ENCODE measurements around the gene TBC1D14. TPM values are rescaled to one million over a fixed set of nuclear protein-coding genes. Genes with fewer than 3 reads are reported as not detected.

The TBC1D14 gene
- total RNA-seq, 1 experiment from 2014 or later: 50.2 TPM

GRCh38 chr4:7002336-7002735, 92.7 kb downstream of the TBC1D14 start:
- H3K4me1 ChIP-seq (ENCODE audit: insufficient read depth, low read length): no peaks in the 10 kb centered on the region; the same call in 1 of the 2 replicates
- no peaks in the 10 kb centered on the region for H3K79me2 ChIP-seq (ENCODE audit: insufficient read depth, low read length)
- no peak overlapping the region for H2BK120ac ChIP-seq (ENCODE audit: low read depth, low read length, poor library complexity, severe bottlenecking)
- Mint-ChIP-seq H3K36me3 (ENCODE audit: insufficient read depth in 1 of 3, low read depth in 3 of 3) (peaks cover 36 to 86% (median 66%) of the 10 kb centered on the region in 3 experiments; a peak in 6 of 7 replicates), H3K27ac (no peak overlapping the region), H3K4me3 (no peak overlapping the region), H3K4me1 (peaks cover 12 to 22% of the 10 kb centered on the region in 2 experiments), H3K9me3 (no peaks in the 10 kb centered on the region), H3K27me3 (ENCODE audit: low read depth) (no peaks in the 10 kb centered on the region)
- H2BK20ac ChIP-seq (ENCODE audit: low read depth, low read length, poor library complexity, severe bottlenecking): no peak overlapping the region
- no peaks in the 10 kb centered on the region for H3K27me3 ChIP-seq (ENCODE audit: insufficient read depth, low read length)
- no peak overlapping the region for H2BK12ac ChIP-seq (ENCODE audit: insufficient read length, low read depth, low read length)
- H2AFZ ChIP-seq (ENCODE audit: low read length): no peak overlapping the region
- H3K79me1 ChIP-seq (ENCODE audit: insufficient read depth, low read depth, low read length, poor library complexity, severe bottlenecking): no peaks in the 10 kb centered on the region
- no peak overlapping the region for H2BK15ac ChIP-seq (ENCODE audit: low read depth, low read length)
- no peak overlapping the region for H3K4ac ChIP-seq (ENCODE audit: low read depth, low read length)
- H2BK5ac ChIP-seq (ENCODE audit: insufficient read length, low read length): no peak overlapping the region
- DNase-seq: no peak
- H3K23me2 ChIP-seq (ENCODE audit: insufficient read length, low read depth, low read length, poor library complexity, severe bottlenecking): no peaks in the 10 kb centered on the region
- H4K8ac ChIP-seq (replicated peaks; ENCODE audit: insufficient read length, low read depth, low read length): no peak overlapping the region
- no peak overlapping the region for H2AK5ac ChIP-seq (ENCODE audit: insufficient read length, low read length)
- H4K5ac ChIP-seq (ENCODE audit: insufficient read length, low read depth, low read length): no peak overlapping the region
- no peaks in the 10 kb centered on the region for H3K9me3 ChIP-seq (ENCODE audit: control insufficient read depth, low read depth, low read length)
- H3K9ac ChIP-seq (ENCODE audit: extremely low read depth, insufficient read length, low read length): no peak overlapping the region
- H4K20me1 ChIP-seq (ENCODE audit: control insufficient read depth, insufficient read depth, insufficient read length): no peaks in the 10 kb centered on the region
- H3K4me2 ChIP-seq (ENCODE audit: insufficient read depth, insufficient read length, low read length): no peak overlapping the region
- H3K23ac ChIP-seq (ENCODE audit: insufficient read length, low read depth, low read length): no peak overlapping the region
- no peak overlapping the region for H3K27ac ChIP-seq (ENCODE audit: insufficient read length, low read depth, low read length)
- TF ChIP-seq, protein P1, sequence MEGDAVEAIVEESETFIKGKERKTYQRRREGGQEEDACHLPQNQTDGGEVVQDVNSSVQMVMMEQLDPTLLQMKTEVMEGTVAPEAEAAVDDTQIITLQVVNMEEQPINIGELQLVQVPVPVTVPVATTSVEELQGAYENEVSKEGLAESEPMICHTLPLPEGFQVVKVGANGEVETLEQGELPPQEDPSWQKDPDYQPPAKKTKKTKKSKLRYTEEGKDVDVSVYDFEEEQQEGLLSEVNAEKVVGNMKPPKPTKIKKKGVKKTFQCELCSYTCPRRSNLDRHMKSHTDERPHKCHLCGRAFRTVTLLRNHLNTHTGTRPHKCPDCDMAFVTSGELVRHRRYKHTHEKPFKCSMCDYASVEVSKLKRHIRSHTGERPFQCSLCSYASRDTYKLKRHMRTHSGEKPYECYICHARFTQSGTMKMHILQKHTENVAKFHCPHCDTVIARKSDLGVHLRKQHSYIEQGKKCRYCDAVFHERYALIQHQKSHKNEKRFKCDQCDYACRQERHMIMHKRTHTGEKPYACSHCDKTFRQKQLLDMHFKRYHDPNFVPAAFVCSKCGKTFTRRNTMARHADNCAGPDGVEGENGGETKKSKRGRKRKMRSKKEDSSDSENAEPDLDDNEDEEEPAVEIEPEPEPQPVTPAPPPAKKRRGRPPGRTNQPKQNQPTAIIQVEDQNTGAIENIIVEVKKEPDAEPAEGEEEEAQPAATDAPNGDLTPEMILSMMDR (conservative IDR thresholded peaks at IDR 0.05): no peak
- no CpG with 5 or more reads among the region's 7 CpGs for WGBS (ENCODE audit: extremely low coverage, insufficient read length, low lambda C conversion rate)
- no peak overlapping the region for H4K91ac ChIP-seq (ENCODE audit: insufficient read length, low read depth, low read length)
- no peak overlapping the region for H3K14ac ChIP-seq (ENCODE audit: insufficient read depth, low read length)
- H3K18ac ChIP-seq (ENCODE audit: insufficient read length, low read depth, low read length): no peak overlapping the region
- no peak overlapping the region for H3T11ph ChIP-seq (ENCODE audit: low read length)
- no peak overlapping the region for H3K56ac ChIP-seq (ENCODE audit: insufficient read length, low read depth, low read length)
